ENCODE results near the gene DAPL1.
"Not testable (repeated sequence)": the region's sequence is repeated elsewhere in the genome, so short reads cannot be mapped to it uniquely, and the experiment has no call there.

The DAPL1 gene

GRCh38 chr2:158823486-158824237 lies 28.5 kb downstream of the DAPL1 start:
- DNase-seq, result no peak

- no peak for DNase-seq
These were observed 29.9 kb downstream of the DAPL1 start for GRCh38 chr2:158825021-158825420.

- no peak for DNase-seq
These were observed 31.8 kb downstream of the DAPL1 start for GRCh38 chr2:158826965-158827364.

GRCh38 chr2:158828378-158829164 lies 33.5 kb downstream of the DAPL1 start:
- DNase-seq, result no peak

- DNase-seq, result no peak
These were observed 34.0 kb downstream of the DAPL1 start for GRCh38 chr2:158829167-158829566.

- no peak for DNase-seq
These were observed 35.1 kb downstream of the DAPL1 start for GRCh38 chr2:158830201-158830600.

- DNase-seq, result no peak
These were observed 40.3 kb downstream of the DAPL1 start for GRCh38 chr2:158835431-158835830.

- no peak for DNase-seq
These were observed 42.5 kb downstream of the DAPL1 start for GRCh38 chr2:158837645-158838044.

- no peak for DNase-seq
These were observed 46.7 kb downstream of the DAPL1 start for GRCh38 chr2:158841850-158842249.

GRCh38 chr2:158845444-158845843 lies 50.3 kb downstream of the DAPL1 start:
- DNase-seq, result no peak

- peak; percentile 89 for DNase-seq
These were observed 50.7 kb downstream of the DAPL1 start for GRCh38 chr2:158845859-158846258.

GRCh38 chr2:158847526-158847925 lies 52.4 kb downstream of the DAPL1 start:
- DNase-seq, result not testable (repeated sequence)

- not testable (repeated sequence) for DNase-seq
These were observed 53.2 kb downstream of the DAPL1 start for GRCh38 chr2:158848031-158848970.

GRCh38 chr2:158860179-158860578 lies 65.1 kb downstream of the DAPL1 start:
- not testable (repeated sequence) for DNase-seq

- DNase-seq, result not testable (repeated sequence)
These were observed 66.5 kb downstream of the DAPL1 start for GRCh38 chr2:158861626-158862025.

GRCh38 chr2:158865469-158865868 lies 70.4 kb downstream of the DAPL1 start:
- DNase-seq, result not testable (repeated sequence)
